NCI-H2029 (cell line): ENCODE data around the gene CAMK1G.

ENCODE experiments used
- DNase-seq: peaks from one replicate; lab custom pipeline; 2025; lab: John Stamatoyannopoulos, UW

CAMK1G gene

GRCh38 chr1:209641832-209642172 is 58.3 kb downstream of the CAMK1G start:
- DNase-seq: no peak

- no peak for DNase-seq
Observed at GRCh38 chr1:209642816-209643215, 59.3 kb downstream of the CAMK1G start.

- DNase-seq: no peak
Observed at GRCh38 chr1:209643285-209644020, 59.9 kb downstream of the CAMK1G start.

- DNase-seq: no peak
Observed at GRCh38 chr1:209645574-209646452, 62.3 kb downstream of the CAMK1G start.

GRCh38 chr1:209646558-209646957 is 63.0 kb downstream of the CAMK1G start:
- no peak for DNase-seq

- no peak for DNase-seq
Observed at GRCh38 chr1:209647156-209647555, 63.6 kb downstream of the CAMK1G start.

GRCh38 chr1:209648346-209648745 is 64.8 kb downstream of the CAMK1G start:
- DNase-seq: no peak

GRCh38 chr1:209648931-209649776 is 65.6 kb downstream of the CAMK1G start:
- DNase-seq: no peak

- DNase-seq: no peak
Observed at GRCh38 chr1:209650454-209650853, 66.9 kb downstream of the CAMK1G start.

- no peak for DNase-seq
Observed at GRCh38 chr1:209651138-209651587, 67.6 kb downstream of the CAMK1G start.

GRCh38 chr1:209652121-209652735 is 68.7 kb downstream of the CAMK1G start, which contains the start of gene LAMB3:
Gene LAMB3, minus strand, starts transcription at chr1:209652425. Its CDS starts 1,481 bp downstream, at chr1:209650944.
- no peak for DNase-seq

GRCh38 chr1:209652873-209653401 is 69.4 kb downstream of the CAMK1G start:
- DNase-seq: peak; percentile 86

- DNase-seq: no peak
Observed at GRCh38 chr1:209653915-209654351, 70.4 kb downstream of the CAMK1G start.

GRCh38 chr1:209655411-209656231 is 72.1 kb downstream of the CAMK1G start:
- no peak for DNase-seq

GRCh38 chr1:209657140-209657879 is 73.8 kb downstream of the CAMK1G start:
- DNase-seq: no peak

- no peak for DNase-seq
Observed at GRCh38 chr1:209657918-209658317, 74.4 kb downstream of the CAMK1G start.

- DNase-seq: no peak
Observed at GRCh38 chr1:209659909-209660308, 76.4 kb downstream of the CAMK1G start.

GRCh38 chr1:209661071-209661470 is 77.6 kb downstream of the CAMK1G start:
- DNase-seq: no peak

GRCh38 chr1:209662879-209663327 is 79.4 kb downstream of the CAMK1G start:
- no peak for DNase-seq
